Mucosa of rectum (tissue), 2 donors: Measurements from ENCODE around the gene LYPD8.
"Not testable (repeated sequence)": the region's sequence is repeated elsewhere in the genome, so short reads cannot be mapped to it uniquely, and the experiment has no call there.

ENCODE experiments used
- H3K27ac ChIP-seq, 2 donors: one replicate each; pipeline ENCODE4 v1.7.0; 2013; ENCODE audit warnings: inconsistent platforms in 2 of 2, low read depth in 2 of 2, low read length in 2 of 2
- H3K27me3 ChIP-seq, 2 donors: one replicate each; pipeline ENCODE4 v1.7.0; 2013; ENCODE audit warnings: low read length in 2 of 2; ENCODE audit not compliant: control insufficient read depth in 2 of 2, insufficient read depth in 2 of 2
- H3K36me3 ChIP-seq, 2 donors: one replicate each; pipeline ENCODE4 v1.7.0; 2013; ENCODE audit warnings: low read length in 2 of 2; ENCODE audit not compliant: control insufficient read depth in 2 of 2, insufficient read depth in 2 of 2
- H3K4me1 ChIP-seq, 2 donors: one replicate each; pipeline ENCODE4 v1.7.0; 2013; ENCODE audit warnings: low read length in 2 of 2, mild to moderate bottlenecking in 1 of 2; ENCODE audit not compliant: control insufficient read depth in 2 of 2, insufficient read depth in 2 of 2
- H3K4me3 ChIP-seq, 2 donors: one replicate each; pipeline ENCODE4 v1.7.0; 2013; ENCODE audit warnings: low read length in 2 of 2
- H3K9ac ChIP-seq, 2 donors: one replicate each; pipeline ENCODE4 v1.7.0; 2013; ENCODE audit warnings: low read length in 2 of 2, low read depth in 1 of 2, mild to moderate bottlenecking in 1 of 2
- H3K9me3 ChIP-seq, 2 donors: one replicate each; pipeline ENCODE4 v1.7.0; 2013; ENCODE audit warnings: low read length in 2 of 2; ENCODE audit not compliant: control insufficient read depth in 2 of 2
- donor health status: healthy.
- donor health status: Normal muscosa, but diverticular disease.

Gene LYPD8

DNA sequence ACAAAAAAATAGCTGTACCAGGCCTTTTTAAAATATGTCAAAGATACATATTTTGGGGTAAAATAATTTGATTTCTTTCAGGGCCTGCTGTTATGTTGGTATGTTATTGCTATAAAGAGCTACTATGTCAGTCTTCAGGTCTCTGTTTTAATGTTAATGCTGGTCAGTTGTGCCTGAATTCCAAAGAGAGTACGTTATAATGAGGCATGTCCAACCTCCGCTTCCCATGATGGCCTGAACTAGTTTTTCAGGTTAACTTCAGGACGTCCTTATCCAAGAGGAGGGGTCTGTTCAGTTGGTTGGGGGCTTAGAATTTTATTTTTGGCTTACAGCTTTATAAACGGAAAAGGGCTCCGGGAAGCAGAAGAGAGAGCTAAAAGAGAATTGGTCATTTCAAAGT is 34.9 kb upstream of the LYPD8 start:
- no peak overlapping the region for H3K4me3 ChIP-seq
- no peak overlapping the region for H3K9ac ChIP-seq
- no peak overlapping the region for H3K27ac ChIP-seq
- no peaks in the 10 kb centered on the region for H3K9me3 ChIP-seq
- H3K4me1 ChIP-seq: peaks cover 2 to 15% of the 10 kb centered on the region in 2 donors
- H3K27me3 ChIP-seq: no peaks in the 10 kb centered on the region
- H3K36me3 ChIP-seq: no peaks in the 10 kb centered on the region

- H3K4me3 ChIP-seq, H3K27ac ChIP-seq, H3K9ac ChIP-seq, H3K36me3 ChIP-seq, H3K9me3 ChIP-seq, H3K27me3 ChIP-seq: not testable (repeated sequence)
- H3K4me1 ChIP-seq: peaks cover 2 to 15% of the 10 kb centered on the region in 2 donors
Observed at GRCh38 chr1:248789337-248789736, 33.8 kb upstream of the LYPD8 start.

DNA sequence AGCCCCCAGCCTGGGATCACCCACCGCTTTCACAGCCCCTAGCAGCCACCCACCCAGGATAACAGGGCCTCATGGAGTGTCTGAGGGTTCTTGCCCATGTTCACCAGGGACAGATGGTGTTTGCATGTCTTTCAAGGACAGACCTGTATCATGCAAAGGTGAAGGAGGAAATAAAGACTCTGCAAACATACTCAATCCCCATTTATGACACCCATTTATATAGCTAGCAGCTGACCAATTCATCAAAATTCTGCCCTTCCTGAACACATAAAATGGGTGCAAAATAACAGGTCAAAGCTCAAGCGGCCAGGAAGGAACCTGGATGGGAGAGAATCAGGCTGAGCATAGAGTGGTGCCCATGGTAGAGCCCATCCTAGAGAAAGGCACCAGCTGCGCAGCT is 32.8 kb upstream of the LYPD8 start:
- Histone ChIP-seq H3K4me3 (no peak overlapping the region), H3K27ac (peak overlapping the region; percentile 56 to 69), H3K4me1 (peaks cover 2 to 19% of the 10 kb centered on the region in 2 donors), H3K27me3 (no peaks in the 10 kb centered on the region), H3K36me3 (no peaks in the 10 kb centered on the region), H3K9ac (no peak overlapping the region), H3K9me3 (no peaks in the 10 kb centered on the region)

DNA sequence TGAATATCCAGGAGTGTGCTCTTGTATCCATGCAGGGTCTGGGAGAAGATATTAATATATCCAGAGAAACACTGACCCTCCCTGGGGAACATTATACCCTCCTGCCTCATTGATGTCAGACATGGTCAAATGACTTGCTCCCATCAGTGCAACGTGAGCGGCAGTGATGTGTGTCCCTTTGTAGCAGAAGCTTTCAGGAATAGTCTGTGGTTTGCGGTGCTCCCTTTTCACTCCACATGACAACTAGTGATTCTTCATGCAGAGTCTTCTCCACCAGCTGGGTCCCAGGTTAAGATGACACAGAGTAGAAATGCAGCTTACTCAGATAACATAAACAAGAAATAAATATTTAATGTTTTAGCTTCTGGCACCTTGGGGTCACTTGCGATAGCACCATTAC is 31.9 kb upstream of the LYPD8 start:
- Histone ChIP-seq H3K9ac (no peak overlapping the region), H3K9me3 (no peaks in the 10 kb centered on the region), H3K4me3 (no peak overlapping the region), H3K36me3 (no peaks in the 10 kb centered on the region), H3K4me1 (peaks cover 2 to 28% of the 10 kb centered on the region in 2 donors), H3K27me3 (no peaks in the 10 kb centered on the region), H3K27ac (peak overlapping the region in 1 of 2 donors; percentile 7)

DNA sequence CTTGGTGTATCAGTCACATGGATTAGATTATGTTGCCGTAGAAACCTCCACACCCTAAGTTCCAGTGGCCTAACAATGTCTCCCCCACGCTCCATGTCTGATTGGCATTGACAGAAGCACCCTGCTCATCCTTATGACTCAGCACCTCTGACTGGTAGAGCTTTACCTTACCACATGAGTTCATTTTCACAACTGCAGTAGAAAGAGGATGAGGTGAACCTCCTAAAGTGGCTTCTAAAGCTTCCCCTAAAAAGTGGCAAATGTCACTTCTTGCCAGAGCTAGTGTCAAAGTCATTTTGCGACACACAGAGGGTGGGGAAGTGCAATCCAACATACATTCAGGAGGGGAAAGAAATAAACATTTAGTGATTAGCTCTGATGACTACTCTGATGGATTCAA is 30.6 kb upstream of the LYPD8 start:
- Histone ChIP-seq H3K4me3 (no peak overlapping the region), H3K36me3 (no peaks in the 10 kb centered on the region), H3K4me1 (peaks cover under 1 to 29% of the 10 kb centered on the region in 2 donors), H3K27me3 (no peaks in the 10 kb centered on the region), H3K9me3 (no peaks in the 10 kb centered on the region), H3K9ac (no peak overlapping the region), H3K27ac (no peak overlapping the region)

- no peak overlapping the region for H3K27ac ChIP-seq
- H3K27me3 ChIP-seq: no peaks in the 10 kb centered on the region
- H3K4me1 ChIP-seq: peaks cover 0 to 23% of the 10 kb centered on the region in 2 donors
Observed at GRCh38 chr1:248783367-248783766, 27.8 kb upstream of the LYPD8 start.

DNA sequence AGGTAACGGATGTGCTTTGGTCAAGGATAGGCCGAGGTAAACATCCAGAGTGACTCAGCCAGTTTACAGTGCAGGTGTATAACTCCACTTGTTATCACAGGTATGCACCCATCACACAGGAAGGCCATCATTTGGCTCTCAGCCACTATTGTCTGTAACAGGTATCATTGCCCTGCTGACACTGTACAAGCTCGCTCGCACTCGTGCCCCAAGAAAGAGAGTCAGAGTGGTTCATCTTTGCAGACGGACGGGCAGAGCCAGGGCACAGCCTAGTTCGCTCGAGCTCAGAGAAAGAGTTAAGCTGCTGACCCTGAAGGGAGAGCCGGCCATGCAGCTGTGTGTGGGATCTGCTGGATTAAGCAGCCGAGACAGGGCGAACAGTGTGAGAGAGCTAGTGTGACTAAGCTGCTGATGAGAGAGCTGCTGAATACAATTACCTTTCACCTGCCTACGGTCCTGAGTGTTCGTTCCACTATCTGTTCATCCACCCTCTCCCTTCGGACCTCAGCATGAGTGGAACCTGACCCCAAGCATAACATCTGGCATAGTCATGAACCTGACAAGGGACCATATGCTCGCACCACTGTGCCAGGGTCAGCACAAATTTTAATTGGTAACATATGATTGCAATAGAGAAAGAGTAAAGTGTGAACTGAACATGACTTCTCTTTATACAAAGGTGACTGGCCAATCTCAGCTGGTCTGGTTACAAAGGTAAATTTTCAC is 27.0 kb upstream of the LYPD8 start:
- H3K4me1 ChIP-seq: peaks cover 0 to 17% of the 10 kb centered on the region in 2 donors
- H3K27me3 ChIP-seq: no peaks in the 10 kb centered on the region
- H3K36me3 ChIP-seq: no peaks in the 10 kb centered on the region
- no peak overlapping the region for H3K9ac ChIP-seq
- no peak overlapping the region for H3K4me3 ChIP-seq
- H3K27ac ChIP-seq: peak overlapping the region in 1 of 2 donors; percentile 13
- no peaks in the 10 kb centered on the region for H3K9me3 ChIP-seq

More at GRCh38 chr1:248783367-248783766, 27.8 kb upstream of the LYPD8 start:
- H3K36me3 ChIP-seq: no peaks in the 10 kb centered on the region
- no peak overlapping the region for H3K4me3 ChIP-seq
- no peaks in the 10 kb centered on the region for H3K9me3 ChIP-seq
- no peak overlapping the region for H3K9ac ChIP-seq

DNA sequence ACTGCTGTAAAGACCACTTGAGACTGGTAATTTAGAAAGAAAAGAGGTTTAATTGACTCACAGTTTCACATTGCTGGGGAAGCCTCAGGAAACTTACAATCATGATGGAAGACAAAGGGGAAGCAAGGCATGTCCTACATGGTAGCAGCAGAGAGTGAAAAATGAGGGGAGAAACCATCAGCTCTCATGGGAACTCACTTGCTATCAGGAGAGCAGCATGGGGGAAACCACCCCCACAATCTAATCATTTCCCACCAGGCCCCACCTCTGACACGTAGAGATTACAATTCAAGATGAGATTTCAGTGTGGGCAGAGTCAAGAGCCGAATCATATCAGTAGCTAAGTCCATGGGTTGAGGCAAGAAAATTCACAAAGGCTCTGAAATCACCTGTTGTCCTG is 23.8 kb upstream of the LYPD8 start:
- Histone ChIP-seq H3K4me1 (peaks cover 0 to 16% of the 10 kb centered on the region in 2 donors), H3K27me3 (no peaks in the 10 kb centered on the region), H3K9me3 (no peaks in the 10 kb centered on the region), H3K4me3 (no peak overlapping the region), H3K36me3 (no peaks in the 10 kb centered on the region), H3K9ac (no peak overlapping the region), H3K27ac (no peak overlapping the region)

DNA sequence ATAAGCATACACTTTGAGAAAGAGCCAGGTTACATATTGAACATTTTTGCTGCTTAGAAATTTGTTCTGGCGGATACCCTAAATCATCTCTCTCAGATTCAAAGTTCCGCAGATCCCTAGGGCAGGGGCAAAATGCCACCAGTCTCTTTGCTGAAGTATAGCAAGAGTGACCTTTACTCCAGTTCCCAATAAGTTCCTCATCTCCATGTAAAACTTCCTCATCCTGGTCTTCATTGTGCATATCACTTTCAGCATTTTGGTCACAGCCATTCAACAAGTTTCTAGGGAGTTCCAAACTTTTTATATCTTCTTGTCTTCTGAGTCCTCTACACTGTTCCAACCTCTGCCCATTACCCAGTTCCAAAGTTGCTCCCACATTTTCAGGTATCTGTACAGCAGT is 23.3 kb upstream of the LYPD8 start:
- no peak overlapping the region for H3K4me3 ChIP-seq
- no peak overlapping the region for H3K9ac ChIP-seq
- H3K4me1 ChIP-seq: peaks cover 0 to 16% of the 10 kb centered on the region in 2 donors
- H3K36me3 ChIP-seq: no peaks in the 10 kb centered on the region
- no peaks in the 10 kb centered on the region for H3K27me3 ChIP-seq
- no peak overlapping the region for H3K27ac ChIP-seq
- no peaks in the 10 kb centered on the region for H3K9me3 ChIP-seq

- no peaks in the 10 kb centered on the region for H3K27me3 ChIP-seq
- H3K27ac ChIP-seq: no peak overlapping the region
- no peak overlapping the region for H3K9ac ChIP-seq
- H3K36me3 ChIP-seq: no peaks in the 10 kb centered on the region
- peaks cover 0 to 2% of the 10 kb centered on the region in 2 donors for H3K4me1 ChIP-seq
- no peak overlapping the region for H3K4me3 ChIP-seq
- no peaks in the 10 kb centered on the region for H3K9me3 ChIP-seq
Observed at GRCh38 chr1:248776991-248777390, 21.4 kb upstream of the LYPD8 start.
